Measurements from ENCODE around the gene TNIP2.

DNA sequence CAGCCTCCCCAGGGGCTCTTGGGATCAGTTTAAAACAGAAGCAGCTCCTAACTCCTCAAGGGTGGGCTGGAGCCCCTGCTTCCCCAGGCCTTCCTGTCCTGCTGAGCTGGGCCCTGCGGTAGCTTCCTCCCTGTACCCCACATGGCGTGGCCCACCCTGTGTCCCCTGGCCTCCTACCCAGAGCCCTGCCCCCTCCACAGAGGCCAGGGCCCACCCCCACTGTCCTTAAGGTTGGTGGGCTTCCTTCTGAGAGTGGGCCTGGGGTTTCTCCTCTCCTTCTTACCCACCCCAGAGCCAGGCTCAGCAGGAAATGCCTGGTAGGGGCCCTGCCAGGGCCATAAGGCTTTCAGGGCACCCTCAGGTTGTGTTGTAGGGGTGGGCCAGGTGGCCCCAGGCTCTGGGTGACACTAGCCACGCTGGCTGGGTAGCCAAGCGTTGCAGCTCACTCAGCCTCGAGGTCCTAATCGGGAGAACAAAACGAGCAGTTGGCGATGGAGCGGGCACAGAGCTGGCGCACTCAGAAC lies 48.4 kb upstream of the TNIP2 start:
- TF ChIP-seq, protein P1, sequence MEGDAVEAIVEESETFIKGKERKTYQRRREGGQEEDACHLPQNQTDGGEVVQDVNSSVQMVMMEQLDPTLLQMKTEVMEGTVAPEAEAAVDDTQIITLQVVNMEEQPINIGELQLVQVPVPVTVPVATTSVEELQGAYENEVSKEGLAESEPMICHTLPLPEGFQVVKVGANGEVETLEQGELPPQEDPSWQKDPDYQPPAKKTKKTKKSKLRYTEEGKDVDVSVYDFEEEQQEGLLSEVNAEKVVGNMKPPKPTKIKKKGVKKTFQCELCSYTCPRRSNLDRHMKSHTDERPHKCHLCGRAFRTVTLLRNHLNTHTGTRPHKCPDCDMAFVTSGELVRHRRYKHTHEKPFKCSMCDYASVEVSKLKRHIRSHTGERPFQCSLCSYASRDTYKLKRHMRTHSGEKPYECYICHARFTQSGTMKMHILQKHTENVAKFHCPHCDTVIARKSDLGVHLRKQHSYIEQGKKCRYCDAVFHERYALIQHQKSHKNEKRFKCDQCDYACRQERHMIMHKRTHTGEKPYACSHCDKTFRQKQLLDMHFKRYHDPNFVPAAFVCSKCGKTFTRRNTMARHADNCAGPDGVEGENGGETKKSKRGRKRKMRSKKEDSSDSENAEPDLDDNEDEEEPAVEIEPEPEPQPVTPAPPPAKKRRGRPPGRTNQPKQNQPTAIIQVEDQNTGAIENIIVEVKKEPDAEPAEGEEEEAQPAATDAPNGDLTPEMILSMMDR (IDR thresholded peaks at IDR 0.05 in 8 of 11, conservative IDR thresholded peaks at IDR 0.05 in 3 of 11): no peak
- TF ChIP-seq POLR2A (IDR thresholded peaks at IDR 0.05) (no peak), POLR2AphosphoS5 (IDR thresholded peaks at IDR 0.05) (peak in 1 of 3 donors; percentile 31)

Measured in spleen (tissue), 7 donors.